BE2C (cell line): ENCODE measurements around the gene C11orf21.

Experiments used
- DNase-seq: peaks from one replicate; pipeline ENCODE4 v3.0.0-alpha.2; 2020
- H3K27me3 ChIP-seq: fragments of 250-450 bp; sonication (Bioruptor Pico); 2 replicates; pipeline ENCODE4 v1.5.1; 2020; ENCODE audit warnings: mild to moderate bottlenecking
- H3K36me3 ChIP-seq: fragments of 250-450 bp; sonication (Bioruptor Pico); 2 replicates; pipeline ENCODE4 v1.5.1; 2020; ENCODE audit warnings: mild to moderate bottlenecking
- H3K4me1 ChIP-seq: fragments of 250-450 bp; sonication (Bioruptor Pico); 2 replicates; pipeline ENCODE4 v1.5.1; 2020
- H3K4me3 ChIP-seq: 2 replicates; pipeline ENCODE4 v1.5.1; 2011; ENCODE audit warnings: low read depth, low read length
- H3K9me3 ChIP-seq: fragments of 250-450 bp; sonication (Bioruptor Pico); 2 replicates; pipeline ENCODE4 v1.5.1; 2020
- CTCF ChIP-seq: IDR thresholded peaks from 2 replicates; pipeline ENCODE4 v1.5.1; 2012; ENCODE audit warnings: mild to moderate bottlenecking, low read depth, low read length

C11orf21 gene

GRCh38 chr11:2310786-2311352, 9.2 kb upstream of the C11orf21 start:
- Histone ChIP-seq H3K27me3 (no peaks in the 10 kb centered on the region), H3K4me1 (peaks cover 11% of the 10 kb centered on the region), H3K4me3 (no peak overlapping the region), H3K36me3 (no peaks in the 10 kb centered on the region), H3K9me3 (no peaks in the 10 kb centered on the region)
- TF ChIP-seq CTCF, result no peak
- DNase-seq, result no peak

GRCh38 chr11:2310073-2310785, 8.5 kb upstream of the C11orf21 start:
- Histone ChIP-seq H3K4me3 (no peak overlapping the region), H3K36me3 (no peaks in the 10 kb centered on the region), H3K9me3 (no peaks in the 10 kb centered on the region), H3K4me1 (peaks cover 6% of the 10 kb centered on the region), H3K27me3 (no peaks in the 10 kb centered on the region)
- no peak for TF ChIP-seq CTCF
- no peak for DNase-seq

GRCh38 chr11:2309251-2310072, 7.7 kb upstream of the C11orf21 start:
- Histone ChIP-seq H3K36me3 (no peaks in the 10 kb centered on the region), H3K9me3 (no peaks in the 10 kb centered on the region), H3K27me3 (no peaks in the 10 kb centered on the region), H3K4me1 (peaks cover 3% of the 10 kb centered on the region), H3K4me3 (no peak overlapping the region)
- no peak for TF ChIP-seq CTCF
- DNase-seq, result no peak

GRCh38 chr11:2308713-2309112, 7.0 kb upstream of the C11orf21 start:
- no peak for DNase-seq
- H3K4me1 ChIP-seq, result no peaks in the 10 kb centered on the region; the same call in 1 of the 2 replicates
- H3K4me3 ChIP-seq, result no peak overlapping the region
- H3K36me3 ChIP-seq, result no peaks in the 10 kb centered on the region
- H3K9me3 ChIP-seq, result no peaks in the 10 kb centered on the region
- no peak for TF ChIP-seq CTCF
- no peaks in the 10 kb centered on the region for H3K27me3 ChIP-seq

- Histone ChIP-seq H3K27me3 (no peaks in the 10 kb centered on the region), H3K36me3 (no peaks in the 10 kb centered on the region), H3K4me3 (no peak overlapping the region), H3K9me3 (no peaks in the 10 kb centered on the region), H3K4me1 (peaks cover 3% of the 10 kb centered on the region; the same call in 1 of the 2 replicates)
- DNase-seq, result no peak
- no peak for TF ChIP-seq CTCF
Observed at GRCh38 chr11:2307501-2308331, 6.0 kb upstream of the C11orf21 start.
